Activated CD4-positive, alpha-beta T cell treated with anti-CD3 and anti-CD28 coated beads, Interleukin-2, amount 10 ng/mL, durations not matched to agents 7 days and 5 days (primary cell): Measurements from ENCODE around the gene KLHL20. TPM values are rescaled to one million over a fixed set of nuclear protein-coding genes. Genes with fewer than 3 reads are reported as not detected.
"Not testable (repeated sequence)": the region's sequence is repeated elsewhere in the genome, so short reads cannot be mapped to it uniquely, and the experiment has no call there.

Experiments used
- CTCF ChIA-PET: fragments of 350-600 bp; sonication (Branson Sonifier 250); formaldehyde crosslinking; loops from one replicate; lab custom pipeline; 2021; ENCODE audit warnings: antibody characterized with exemption; lab: Charles Lee
- POLR2A ChIA-PET: fragments of 350-600 bp; sonication (Branson Sonifier 250); formaldehyde crosslinking; loops from one replicate; lab custom pipeline; 2021; ENCODE audit warnings: antibody characterized with exemption; lab: Charles Lee
- DNase-seq: peaks from one replicate; pipeline ENCODE4 v3.0.0-alpha.2; 2020
- H3K27ac Mint-ChIP-seq: one replicate; pipeline ENCODE4 v1.8.0; 2021; ENCODE audit warnings: mild to moderate bottlenecking, moderate library complexity, mixed read lengths
- H3K27me3 Mint-ChIP-seq: one replicate; pipeline ENCODE4 v1.8.0; 2021; ENCODE audit warnings: mixed read lengths
- H3K36me3 Mint-ChIP-seq: one replicate; pipeline ENCODE4 v1.8.0; 2021; ENCODE audit warnings: low read depth, mixed read lengths
- H3K4me1 Mint-ChIP-seq: one replicate; pipeline ENCODE4 v1.8.0; 2021; ENCODE audit warnings: mixed read lengths
- H3K4me3 Mint-ChIP-seq: one replicate; pipeline ENCODE4 v1.8.0; 2021; ENCODE audit warnings: mild to moderate bottlenecking, moderate library complexity, mixed read lengths
- H3K9me3 Mint-ChIP-seq: one replicate; pipeline ENCODE4 v1.8.0; 2021; ENCODE audit warnings: mixed read lengths
- total RNA-seq, 2 experiments: library from RNA; stranded (reverse); gene quantifications; one replicate each; pipeline ENCODE4 v1.2.3, GENCODE V29; 2021

KLHL20 gene
- total RNA-seq, 2 experiments from 2014 or later = 21.3 to 21.6 TPM

DNA sequence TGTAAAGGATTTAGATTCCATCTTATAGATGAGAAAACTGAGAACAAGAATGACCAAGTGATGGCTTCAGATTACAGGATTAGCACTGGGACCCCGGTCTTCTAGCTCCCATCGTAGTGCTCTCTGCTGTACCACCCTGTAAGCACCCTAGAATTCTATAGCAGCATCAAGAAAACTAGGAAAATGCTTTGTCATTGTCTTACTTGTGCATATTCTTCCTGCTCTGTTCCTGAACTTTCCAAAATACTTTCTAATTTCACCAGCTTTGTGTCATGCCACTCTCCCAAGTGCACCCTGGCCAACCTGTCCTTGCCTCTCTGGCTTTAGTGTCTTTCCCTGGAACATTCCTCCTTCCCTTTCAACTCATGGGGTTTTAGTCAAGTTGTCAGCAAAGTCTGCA lies 6.0 kb upstream of the KLHL20 start:
- ChIA-PET POLR2A (interaction anchor here (0.6 kb wide), 1 partner anchor 500 kb away, joined by 3 read pairs; no protein-coding TSS in a partner anchor), CTCF (no interaction called here)
- Mint-ChIP-seq H3K9me3 (peaks cover 2% of the 10 kb centered on the region), H3K36me3 (no peaks in the 10 kb centered on the region), H3K27ac (no peak overlapping the region), H3K4me3 (no peak overlapping the region), H3K4me1 (no peaks in the 10 kb centered on the region), H3K27me3 (peaks cover 37% of the 10 kb centered on the region)
- DNase-seq = no peak

DNA sequence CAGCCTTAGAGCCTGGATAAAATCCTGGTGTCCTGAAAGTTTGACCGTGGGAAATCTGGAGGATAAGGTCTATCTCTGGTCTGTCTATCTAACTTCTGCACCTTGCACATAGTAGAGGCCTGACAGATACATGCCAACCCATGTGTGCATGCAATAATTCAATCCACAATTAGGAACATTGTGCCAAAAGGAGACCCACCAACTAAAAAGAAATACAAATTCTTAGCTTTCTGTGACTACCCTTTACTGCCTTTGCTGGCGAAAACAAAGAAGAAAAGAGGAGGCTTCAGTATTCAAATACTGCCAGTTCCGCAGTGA lies 381 bp upstream of the KLHL20 start:
- DNase-seq = no peak
- Mint-ChIP-seq H3K4me1 (peaks cover 22% of the 10 kb centered on the region), H3K27ac (peak overlapping the region; percentile 94), H3K4me3 (peak overlapping the region; percentile 86), H3K27me3 (peaks cover 20% of the 10 kb centered on the region), H3K36me3 (peaks cover 14% of the 10 kb centered on the region), H3K9me3 (peaks cover 4% of the 10 kb centered on the region)
- CTCF ChIA-PET = interaction anchor here (1.2 kb wide), 1 partner anchor 295 kb away, joined by 3 read pairs; no protein-coding TSS in a partner anchor
- POLR2A ChIA-PET = interaction anchor here (0.6 to 0.7 kb wide), 2 partner anchors 235 to 1028 kb away, joined by 3 read pairs; no protein-coding TSS in a partner anchor

GRCh38 chr1:173715538-173715844 lies 710 bp downstream of the KLHL20 start:
- peaks cover 27% of the 10 kb centered on the region for H3K4me1 Mint-ChIP-seq
- peaks cover 4% of the 10 kb centered on the region for H3K9me3 Mint-ChIP-seq
- ChIA-PET POLR2A (interaction anchor here (1.1 kb wide), 1 partner anchor 109 kb away, joined by 3 read pairs; the partner anchor contains the start of genes CENPL and DARS2), CTCF (interaction anchor here (1.2 kb wide), 1 partner anchor 296 kb away, joined by 3 read pairs; no protein-coding TSS in a partner anchor)
- H3K36me3 Mint-ChIP-seq = peaks cover 21% of the 10 kb centered on the region
- no peak for DNase-seq
- peak overlapping the region; percentile 94 for H3K27ac Mint-ChIP-seq
- peak overlapping the region; percentile 86 for H3K4me3 Mint-ChIP-seq
- H3K27me3 Mint-ChIP-seq = peaks cover 13% of the 10 kb centered on the region

DNA sequence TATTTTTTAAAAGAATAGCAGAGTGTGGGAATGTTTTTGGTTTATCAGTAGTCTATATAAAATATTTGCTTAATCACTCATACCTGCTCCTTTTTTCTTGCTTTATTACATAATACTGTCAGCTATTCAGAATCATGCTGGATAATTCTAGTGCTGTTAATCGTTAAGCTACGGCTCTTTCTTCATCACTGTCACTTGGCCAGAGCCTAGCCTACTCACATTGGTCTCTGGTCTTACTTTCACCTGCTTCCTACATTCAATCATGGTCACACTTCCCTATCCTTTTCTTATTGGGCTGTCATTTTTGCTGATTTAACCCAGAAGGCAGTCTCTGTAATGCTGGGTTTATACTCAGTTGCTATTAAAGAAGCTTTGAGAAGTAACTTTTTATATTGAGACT lies 2.5 kb downstream of the KLHL20 start:
- Mint-ChIP-seq H3K27ac (no peak overlapping the region), H3K4me1 (peaks cover 30% of the 10 kb centered on the region), H3K9me3 (peaks cover 4% of the 10 kb centered on the region), H3K27me3 (peaks cover under 1% of the 10 kb centered on the region), H3K36me3 (peaks cover 36% of the 10 kb centered on the region), H3K4me3 (peak overlapping the region; percentile 1)
- DNase-seq = no peak
- POLR2A ChIA-PET = no interaction called here
- CTCF ChIA-PET = interaction anchor here (1.2 kb wide), 2 partner anchors 107 to 287 kb away, joined by 3 to 4 read pairs; partner anchors contain the start of gene DARS2

DNA sequence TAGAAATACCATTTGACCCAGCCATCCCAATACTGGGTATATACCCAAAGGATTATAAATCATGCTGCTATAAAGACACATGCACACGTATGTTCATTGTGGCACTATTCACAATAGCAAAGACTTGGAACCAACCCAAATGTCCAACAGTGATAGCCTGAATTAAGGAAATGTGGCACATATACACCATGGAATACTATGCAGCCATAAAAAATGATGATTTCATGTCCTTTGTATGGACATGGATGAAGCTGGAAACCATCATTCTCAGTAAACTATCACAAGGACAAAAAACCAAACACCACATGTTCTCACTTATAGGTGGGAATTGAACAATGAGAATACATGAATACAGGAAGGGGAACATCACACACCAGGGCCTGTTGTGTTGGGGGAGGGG lies 16.6 kb downstream of the KLHL20 start:
- CTCF ChIA-PET, H3K4me3 Mint-ChIP-seq: not testable (repeated sequence)
- H3K36me3 Mint-ChIP-seq = peaks cover 35% of the 10 kb centered on the region

GRCh38 chr1:173733912-173734311 lies 19.1 kb downstream of the KLHL20 start:
- H3K4me1 Mint-ChIP-seq = peaks cover 14% of the 10 kb centered on the region
- ChIA-PET POLR2A (no interaction called here), CTCF (interaction anchor here (0.8 kb wide), 1 partner anchor 53 kb away, joined by 3 read pairs; no protein-coding TSS in a partner anchor)
- H3K36me3 Mint-ChIP-seq = peaks cover 46% of the 10 kb centered on the region
- peaks cover 12% of the 10 kb centered on the region for H3K9me3 Mint-ChIP-seq
- DNase-seq = no peak
- no peak overlapping the region for H3K27ac Mint-ChIP-seq
- H3K27me3 Mint-ChIP-seq = no peaks in the 10 kb centered on the region
- no peak overlapping the region for H3K4me3 Mint-ChIP-seq

More for the DNA sequence above, 16.6 kb downstream of the KLHL20 start:
- peaks cover 10% of the 10 kb centered on the region for H3K9me3 Mint-ChIP-seq
- POLR2A ChIA-PET, H3K27me3 Mint-ChIP-seq, H3K4me1 Mint-ChIP-seq, DNase-seq, H3K27ac Mint-ChIP-seq: not testable (repeated sequence)

DNA sequence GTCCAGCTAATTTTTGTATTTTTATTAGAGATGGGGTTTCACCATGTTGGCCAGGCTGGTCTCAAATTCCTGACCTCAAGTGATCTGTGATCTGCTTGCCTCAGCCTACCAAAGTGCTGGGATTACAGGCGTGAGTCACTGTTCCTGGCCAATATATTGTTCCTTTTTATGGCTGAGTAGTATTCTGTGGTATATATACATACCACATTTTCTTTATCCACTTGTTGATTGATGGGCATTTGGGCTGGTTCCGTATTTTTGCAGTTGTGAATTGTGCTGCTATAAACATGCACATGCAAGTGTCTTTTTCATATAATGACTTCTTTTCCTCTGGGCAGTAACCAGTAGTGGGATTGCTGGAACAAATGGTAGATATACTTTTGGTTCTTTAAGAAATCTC lies 21.3 kb downstream of the KLHL20 start:
- DNase-seq, H3K4me3 Mint-ChIP-seq, H3K27ac Mint-ChIP-seq, POLR2A ChIA-PET, H3K27me3 Mint-ChIP-seq, CTCF ChIA-PET: not testable (repeated sequence)
- H3K36me3 Mint-ChIP-seq = peaks cover 63% of the 10 kb centered on the region
- peaks cover 18% of the 10 kb centered on the region for H3K4me1 Mint-ChIP-seq
- peaks cover 16% of the 10 kb centered on the region for H3K9me3 Mint-ChIP-seq

- Mint-ChIP-seq H3K4me3 (no peak overlapping the region), H3K9me3 (peaks cover 8% of the 10 kb centered on the region), H3K36me3 (peaks cover 49% of the 10 kb centered on the region), H3K27ac (no peak overlapping the region), H3K27me3 (no peaks in the 10 kb centered on the region), H3K4me1 (peaks cover 9% of the 10 kb centered on the region)
- no peak for DNase-seq
- ChIA-PET POLR2A (no interaction called here), CTCF (no interaction called here)
Measured at GRCh38 chr1:173742203-173742886, 27.6 kb downstream of the KLHL20 start.

GRCh38 chr1:173744651-173745050 lies 29.9 kb downstream of the KLHL20 start:
- Mint-ChIP-seq H3K27ac (no peak overlapping the region), H3K4me1 (peaks cover 2% of the 10 kb centered on the region), H3K27me3 (no peaks in the 10 kb centered on the region), H3K36me3 (peaks cover 32% of the 10 kb centered on the region), H3K9me3 (peaks cover 2% of the 10 kb centered on the region), H3K4me3 (no peak overlapping the region)
- ChIA-PET CTCF (no interaction called here), POLR2A (no interaction called here)
- no peak for DNase-seq

GRCh38 chr1:173749137-173749536 lies 34.4 kb downstream of the KLHL20 start:
- POLR2A ChIA-PET = no interaction called here
- CTCF ChIA-PET = interaction anchor here (1.5 kb wide), 1 partner anchor 9 kb away, joined by 3 read pairs; no protein-coding TSS in a partner anchor
- DNase-seq = no peak
- peaks cover 26% of the 10 kb centered on the region for H3K36me3 Mint-ChIP-seq
- no peaks in the 10 kb centered on the region for H3K9me3 Mint-ChIP-seq
- H3K27ac Mint-ChIP-seq = no peak overlapping the region
- no peaks in the 10 kb centered on the region for H3K27me3 Mint-ChIP-seq
- no peaks in the 10 kb centered on the region for H3K4me1 Mint-ChIP-seq
- H3K4me3 Mint-ChIP-seq = no peak overlapping the region

GRCh38 chr1:173753830-173754229 lies 39.0 kb downstream of the KLHL20 start:
- no peak overlapping the region for H3K27ac Mint-ChIP-seq
- no peaks in the 10 kb centered on the region for H3K4me1 Mint-ChIP-seq
- peaks cover 4% of the 10 kb centered on the region for H3K9me3 Mint-ChIP-seq
- CTCF ChIA-PET = no interaction called here
- H3K4me3 Mint-ChIP-seq = no peak overlapping the region
- POLR2A ChIA-PET = no interaction called here
- no peaks in the 10 kb centered on the region for H3K27me3 Mint-ChIP-seq
- peaks cover 53% of the 10 kb centered on the region for H3K36me3 Mint-ChIP-seq
- no peak for DNase-seq

DNA sequence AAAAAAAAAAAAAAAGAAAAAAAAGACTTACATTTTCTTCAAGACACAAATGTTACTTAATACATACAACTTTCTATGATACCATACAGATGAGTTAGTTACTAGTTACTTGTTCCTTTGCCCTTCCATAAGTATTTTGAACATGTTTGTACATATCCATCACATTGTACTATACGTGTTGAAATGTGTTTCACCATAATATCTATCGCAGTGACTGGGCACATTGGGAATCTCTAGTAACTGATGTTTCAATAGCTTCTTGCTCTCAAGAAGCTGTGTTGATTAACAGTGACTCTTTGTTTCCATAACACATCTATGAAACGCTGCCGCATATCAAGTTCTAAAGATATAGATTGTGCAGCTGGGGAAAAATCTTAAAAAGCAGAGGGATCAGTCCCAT lies 42.9 kb downstream of the KLHL20 start:
- ChIA-PET CTCF (no interaction called here), POLR2A (no interaction called here)
- no peak for DNase-seq
- no peak overlapping the region for H3K27ac Mint-ChIP-seq
- peaks cover 23% of the 10 kb centered on the region for H3K9me3 Mint-ChIP-seq
- no peak overlapping the region for H3K4me3 Mint-ChIP-seq
- H3K36me3 Mint-ChIP-seq = peaks cover 82% of the 10 kb centered on the region
- H3K4me1 Mint-ChIP-seq = peaks cover 17% of the 10 kb centered on the region
- no peaks in the 10 kb centered on the region for H3K27me3 Mint-ChIP-seq

DNA sequence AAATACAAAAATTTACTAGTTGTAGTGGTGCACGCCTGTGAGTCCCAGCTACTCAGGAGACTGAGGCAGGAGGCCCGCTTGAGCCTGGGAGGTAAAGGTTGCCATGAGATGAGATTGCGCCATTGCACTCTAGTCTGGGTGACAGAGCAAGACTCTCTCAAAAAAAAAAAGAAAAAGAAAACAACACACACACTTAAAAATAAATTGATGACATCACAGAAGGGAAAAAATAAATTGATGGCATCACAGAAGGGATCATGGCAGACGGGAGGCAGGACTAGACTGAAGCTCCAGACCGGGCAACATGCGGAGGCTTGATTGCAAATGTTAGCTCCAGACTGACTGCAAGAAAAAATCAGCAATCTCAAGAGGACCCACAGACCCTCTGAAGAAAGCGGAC lies 43.3 kb downstream of the KLHL20 start:
- no peaks in the 10 kb centered on the region for H3K27me3 Mint-ChIP-seq
- ChIA-PET POLR2A (no interaction called here), CTCF (interaction anchor here (1.0 kb wide), 1 partner anchor 9 kb away, joined by 3 read pairs; no protein-coding TSS in a partner anchor)
- peaks cover 17% of the 10 kb centered on the region for H3K4me1 Mint-ChIP-seq
- H3K36me3 Mint-ChIP-seq = peaks cover 82% of the 10 kb centered on the region
- no peak overlapping the region for H3K4me3 Mint-ChIP-seq
- no peak for DNase-seq
- H3K9me3 Mint-ChIP-seq = peaks cover 26% of the 10 kb centered on the region
- no peak overlapping the region for H3K27ac Mint-ChIP-seq
